DMS53 (cell line): Measurements from ENCODE around the gene RUNX2.

ENCODE experiments used
- DNase-seq: peaks from one replicate; lab custom pipeline; 2025; lab: John Stamatoyannopoulos, UW

RUNX2 gene

GRCh38 chr6:45707176-45707575 is 379.0 kb downstream of the RUNX2 start:
- DNase-seq = no peak

- DNase-seq = no peak
Measured at GRCh38 chr6:45709781-45710220, 381.7 kb downstream of the RUNX2 start.

DNA sequence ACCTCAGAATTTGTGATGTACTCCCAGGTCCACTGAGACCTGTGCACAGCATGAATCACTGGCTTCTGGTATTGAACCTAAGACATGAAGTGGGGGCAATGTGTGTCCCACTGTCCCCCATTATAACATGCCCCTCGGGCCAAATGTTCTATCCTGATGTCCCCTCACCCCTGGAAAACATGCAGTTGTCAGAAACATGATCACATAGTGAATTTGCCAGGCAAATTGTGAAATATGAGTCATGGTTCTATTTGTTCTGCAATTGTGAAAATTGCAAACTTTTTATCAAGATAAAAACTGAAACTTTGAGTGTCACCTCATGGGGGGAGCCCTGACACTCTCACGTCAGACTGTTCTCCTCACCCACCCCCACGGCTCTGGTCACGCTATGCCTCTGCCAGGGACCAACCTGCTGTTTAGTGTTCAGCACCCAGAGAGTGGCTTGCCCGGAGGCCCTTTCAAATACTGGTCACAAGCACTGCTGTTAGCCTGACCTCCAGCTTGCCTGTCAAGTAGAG is 382.2 kb downstream of the RUNX2 start:
- DNase-seq = peak; percentile 23

GRCh38 chr6:45712076-45712475 is 383.9 kb downstream of the RUNX2 start:
- no peak for DNase-seq

- DNase-seq = no peak
Measured at GRCh38 chr6:45712786-45713185, 384.7 kb downstream of the RUNX2 start.
